NCI-H146 treated with DMSO at 0.1 percent for 48 hours (cell line): ENCODE data around the gene STXBP4.

Source experiments
- DNase-seq: peaks from one replicate; lab custom pipeline; 2025; ENCODE audit not compliant: unreplicated experiment; lab: John Stamatoyannopoulos, UW

The STXBP4 gene

DNA sequence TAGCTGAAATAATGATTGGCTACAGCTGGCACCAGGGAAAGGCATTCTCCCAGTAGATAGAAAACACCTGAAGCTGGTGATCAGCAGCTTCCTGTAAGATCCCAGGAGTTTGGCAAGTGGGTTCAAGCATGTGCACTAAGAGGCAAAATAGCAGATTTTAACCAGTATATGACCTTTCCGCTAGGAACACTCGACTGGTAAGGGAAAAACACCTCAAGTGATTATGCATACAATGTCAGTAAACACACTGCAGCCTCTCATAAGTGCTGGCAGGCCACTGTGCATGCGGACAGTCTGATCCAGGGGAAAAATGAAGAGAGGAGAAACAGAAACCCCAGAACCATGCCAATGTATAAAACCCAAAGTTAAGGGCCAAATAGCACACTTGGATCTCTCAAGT lies 247.1 kb downstream of the STXBP4 start:
- no peak for DNase-seq

GRCh38 chr17:55216888-55217287 lies 248.3 kb downstream of the STXBP4 start:
- no peak for DNase-seq

- no peak for DNase-seq
These were observed 250.9 kb downstream of the STXBP4 start for GRCh38 chr17:55219459-55219858.

DNA sequence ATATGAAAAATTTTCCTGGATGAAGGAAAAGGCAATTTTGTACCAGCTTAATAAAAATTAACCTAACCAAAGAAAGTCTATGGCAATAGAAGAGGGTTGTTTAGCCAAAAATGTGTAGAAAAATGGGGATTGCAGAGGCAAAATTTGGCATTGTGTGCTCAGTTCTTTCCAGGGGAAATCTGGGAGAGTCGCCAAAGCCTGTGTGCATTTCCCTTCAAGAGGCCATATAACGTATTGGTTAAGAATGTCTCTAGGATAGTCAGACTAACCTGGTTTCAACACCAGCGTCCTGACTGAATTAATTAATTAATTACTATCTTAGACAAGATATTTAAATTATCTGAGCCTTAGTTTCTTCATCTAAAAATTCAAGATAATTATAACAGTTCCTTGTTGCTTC lies 251.4 kb downstream of the STXBP4 start:
- DNase-seq, result no peak
